NCI-H1048 (cell line): ENCODE data around the gene MACROD2.

Source experiments
- DNase-seq: peaks from one replicate; lab custom pipeline; 2025; lab: John Stamatoyannopoulos, UW

MACROD2 gene

GRCh38 chr20:15921930-15922329 is 1926.6 kb downstream of the MACROD2 start:
- DNase-seq: no peak

- no peak for DNase-seq
These were observed 1927.2 kb downstream of the MACROD2 start for GRCh38 chr20:15922556-15922955.

- no peak for DNase-seq
These were observed 1927.9 kb downstream of the MACROD2 start for GRCh38 chr20:15923030-15923776.

- no peak for DNase-seq
These were observed 1929.2 kb downstream of the MACROD2 start for GRCh38 chr20:15924556-15924955.

- no peak for DNase-seq
These were observed 1930.1 kb downstream of the MACROD2 start for GRCh38 chr20:15925376-15925775.

- no peak for DNase-seq
These were observed 1932.8 kb downstream of the MACROD2 start for GRCh38 chr20:15927893-15928650.

- DNase-seq: no peak
These were observed 1933.6 kb downstream of the MACROD2 start for GRCh38 chr20:15928946-15929345.

- DNase-seq: no peak
These were observed 1935.3 kb downstream of the MACROD2 start for GRCh38 chr20:15930311-15931305.

GRCh38 chr20:15931897-15932296 is 1936.6 kb downstream of the MACROD2 start:
- no peak for DNase-seq

- no peak for DNase-seq
These were observed 1941.9 kb downstream of the MACROD2 start for GRCh38 chr20:15937179-15937578.

- DNase-seq: no peak
These were observed 1943.5 kb downstream of the MACROD2 start for GRCh38 chr20:15938847-15939246.

- DNase-seq: no peak
These were observed 1944.8 kb downstream of the MACROD2 start for GRCh38 chr20:15940127-15940526.

GRCh38 chr20:15942130-15942529 is 1946.8 kb downstream of the MACROD2 start:
- DNase-seq: no peak

- no peak for DNase-seq
These were observed 1950.0 kb downstream of the MACROD2 start for GRCh38 chr20:15945289-15945688.

- DNase-seq: no peak
These were observed 1954.1 kb downstream of the MACROD2 start for GRCh38 chr20:15949391-15949790.

- DNase-seq: no peak
These were observed 1956.3 kb downstream of the MACROD2 start for GRCh38 chr20:15951658-15952057.

- no peak for DNase-seq
These were observed 1962.8 kb downstream of the MACROD2 start for GRCh38 chr20:15958142-15958541.

GRCh38 chr20:15965165-15965564 is 1969.8 kb downstream of the MACROD2 start:
- no peak for DNase-seq

GRCh38 chr20:15967334-15967733 is 1972.0 kb downstream of the MACROD2 start:
- DNase-seq: no peak

- DNase-seq: no peak
These were observed 1980.9 kb downstream of the MACROD2 start for GRCh38 chr20:15976047-15976736.

- no peak for DNase-seq
These were observed 1981.7 kb downstream of the MACROD2 start for GRCh38 chr20:15977026-15977425.

GRCh38 chr20:15977758-15978157 is 1982.4 kb downstream of the MACROD2 start:
- DNase-seq: no peak
